Pons (tissue), 1 donor: Measurements from ENCODE around the gene TSPOAP1.
"Not testable (repeated sequence)": the region's sequence is repeated elsewhere in the genome, so short reads cannot be mapped to it uniquely, and the experiment has no call there.

Experiments used
- DNase-seq: peaks from one replicate; pipeline ENCODE4 v3.0.0-alpha.2; 2016; ENCODE audit warnings: low spot score

TSPOAP1 gene

GRCh38 chr17:58360296-58361063 lies 31.9 kb upstream of the TSPOAP1 start:
- no peak for DNase-seq

GRCh38 chr17:58358408-58359172 lies 30.0 kb upstream of the TSPOAP1 start:
- DNase-seq = no peak

- DNase-seq = no peak
Measured at GRCh38 chr17:58357312-58358297, 29.0 kb upstream of the TSPOAP1 start.

GRCh38 chr17:58356231-58356630 lies 27.6 kb upstream of the TSPOAP1 start:
- no peak for DNase-seq

GRCh38 chr17:58354541-58355216 lies 26.1 kb upstream of the TSPOAP1 start:
- no peak for DNase-seq

GRCh38 chr17:58353389-58353825 lies 24.8 kb upstream of the TSPOAP1 start:
- DNase-seq = no peak

- peak; percentile 41 for DNase-seq
Measured at GRCh38 chr17:58352596-58353388, 24.2 kb upstream of the TSPOAP1 start.

GRCh38 chr17:58351831-58352595 lies 23.4 kb upstream of the TSPOAP1 start, which contains the start of gene SUPT4H1:
Gene SUPT4H1, minus strand, starts transcription at chr17:58352201. Its CDS starts 66 bp downstream, at chr17:58352135.
- DNase-seq = peak; percentile 87

- DNase-seq = no peak
Measured at GRCh38 chr17:58351182-58351581, 22.6 kb upstream of the TSPOAP1 start.

GRCh38 chr17:58348038-58348437 lies 19.4 kb upstream of the TSPOAP1 start:
- no peak for DNase-seq

GRCh38 chr17:58345500-58345899 lies 16.9 kb upstream of the TSPOAP1 start:
- no peak for DNase-seq

- no peak for DNase-seq
Measured at GRCh38 chr17:58344791-58345157, 16.2 kb upstream of the TSPOAP1 start.

GRCh38 chr17:58344047-58344790 lies 15.6 kb upstream of the TSPOAP1 start:
- peak; percentile 30 for DNase-seq

- no peak for DNase-seq
Measured at GRCh38 chr17:58343131-58343530, 14.5 kb upstream of the TSPOAP1 start.

GRCh38 chr17:58341861-58342475 lies 13.4 kb upstream of the TSPOAP1 start:
- no peak for DNase-seq

- DNase-seq = not testable (repeated sequence)
Measured at GRCh38 chr17:58341136-58341860, 12.7 kb upstream of the TSPOAP1 start.

- no peak for DNase-seq
Measured at GRCh38 chr17:58340405-58340876, 11.8 kb upstream of the TSPOAP1 start.
